Endothelial cell of umbilical vein (primary cell): ENCODE measurements around the gene SLC12A8.

Experiments used
- CTCF ChIP-seq, 2 donors: IDR thresholded peaks; 1 replicate in 1 of 2; 2 replicates in 1 of 2; pipeline ENCODE4 v1.5.1; 2011; ENCODE audit warnings: low read length in 2 of 2, mild to moderate bottlenecking in 2 of 2, moderate library complexity in 2 of 2, control low read depth in 1 of 2, inconsistent platforms in 1 of 2, low read depth in 1 of 2; ENCODE audit not compliant: insufficient read depth in 1 of 2; ENCODE audit errors: extremely low read depth in 1 of 2
- EZH2 ChIP-seq: IDR thresholded peaks from 2 replicates; pipeline ENCODE4 v1.6.1; 2012; ENCODE audit warnings: borderline replicate concordance, low read depth, mild to moderate bottlenecking, moderate library complexity, low read length, inconsistent platforms; ENCODE audit not compliant: severe bottlenecking
- FOS ChIP-seq: IDR thresholded peaks from 2 replicates; pipeline ENCODE4 v1.6.1; 2011; ENCODE audit warnings: mild to moderate bottlenecking, low read length, moderate library complexity, borderline replicate concordance; ENCODE audit not compliant: insufficient read depth
- MAX ChIP-seq: IDR thresholded peaks from 2 replicates; pipeline ENCODE4 v1.6.1; 2011; ENCODE audit not compliant: insufficient read depth, insufficient read length
- MYC ChIP-seq: IDR thresholded peaks from one replicate; pipeline ENCODE4 v1.6.1; 2011; ENCODE audit warnings: mild to moderate bottlenecking, low read depth, low read length
- POLR2A ChIP-seq: IDR thresholded peaks from 2 replicates; pipeline ENCODE4 v1.6.1; 2012; ENCODE audit warnings: low read depth, mild to moderate bottlenecking, control low read depth, low read length
- POLR2AphosphoS5 ChIP-seq: IDR thresholded peaks from 2 replicates; pipeline ENCODE4 v1.6.1; 2012; ENCODE audit warnings: low read depth, mild to moderate bottlenecking, control low read depth, low read length, moderate library complexity; ENCODE audit not compliant: insufficient read depth

GRCh38 chr3:125151916-125152315 is 60.6 kb downstream of the SLC12A8 start:
- no peak for TF ChIP-seq CTCF (IDR thresholded peaks at IDR 0.05; ENCODE audit: extremely low read depth in 1 of 2, insufficient read depth in 1 of 2, low read depth in 1 of 2, low read length in 2 of 2)
- no peak for TF ChIP-seq POLR2AphosphoS5
- no peak for TF ChIP-seq FOS
- TF ChIP-seq MAX = no peak
- TF ChIP-seq EZH2 = no peak
- TF ChIP-seq MYC = no peak
- no peak for TF ChIP-seq POLR2A
